ENCODE measurements around the gene INTS2.
"Not testable (repeated sequence)": the region's sequence is repeated elsewhere in the genome, so short reads cannot be mapped to it uniquely, and the experiment has no call there.

INTS2 gene

DNA sequence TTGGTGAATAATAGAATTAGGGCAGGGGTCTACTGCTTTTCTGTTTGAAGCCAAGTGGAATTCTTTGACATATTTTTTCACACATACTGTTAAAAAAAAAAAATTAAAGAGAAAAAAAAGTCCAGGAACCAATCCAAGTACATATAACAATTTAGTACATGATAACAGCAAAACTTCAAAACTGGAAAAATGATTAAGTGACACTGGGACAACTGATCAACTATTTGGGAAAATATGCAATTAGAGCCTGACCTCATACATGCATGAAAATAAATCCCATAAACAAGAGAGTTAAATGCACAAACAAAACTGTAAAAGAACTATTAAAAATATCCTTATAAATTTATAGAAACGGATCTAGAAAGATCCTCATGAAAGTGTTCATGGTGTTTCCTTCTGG lies 92.2 kb downstream of the INTS2 start:
- H3K4me3 ChIP-seq (ENCODE audit: extremely low read depth, insufficient read depth, low read length, poor library complexity, severe bottlenecking) = no peak overlapping the region
- WGBS, 2 experiments (ENCODE audit: insufficient coverage in 2 of 2) = no CpG with 5 or more reads among the region's 1 CpG
- H3K9me3 ChIP-seq (ENCODE audit: control insufficient read depth, low read length) = no peaks in the 10 kb centered on the region
- peaks cover 6% of the 10 kb centered on the region for H3K4me1 ChIP-seq (ENCODE audit: control insufficient read depth, insufficient read depth, low read length, poor library complexity, severe bottlenecking)
- H3K27ac ChIP-seq (ENCODE audit: low read depth, low read length, severe bottlenecking) = no peak overlapping the region
- no peaks in the 10 kb centered on the region for H3K36me3 ChIP-seq (ENCODE audit: control insufficient read depth, insufficient read depth, low read length)

DNA sequence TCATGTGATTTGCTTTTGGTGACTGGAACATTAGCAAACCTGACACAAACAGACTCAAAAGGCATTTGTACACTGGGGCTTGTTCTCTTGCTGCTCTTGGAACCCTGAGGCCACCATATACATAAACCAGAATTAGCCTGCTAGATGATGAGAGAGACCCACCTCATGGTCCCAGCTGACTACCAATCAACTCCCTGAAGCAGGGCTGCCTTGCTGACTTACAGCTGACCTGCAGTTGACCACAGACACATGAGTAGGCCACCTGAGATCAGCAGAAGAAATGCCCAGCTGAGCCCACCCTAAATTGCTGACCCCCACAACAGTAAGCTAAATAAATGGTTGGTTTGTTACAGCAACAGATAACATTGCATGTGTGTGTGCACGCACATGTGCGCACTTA lies 93.2 kb downstream of the INTS2 start:
- Histone ChIP-seq H3K27ac (ENCODE audit: low read depth, low read length, severe bottlenecking) (no peak overlapping the region), H3K9me3 (ENCODE audit: control insufficient read depth, low read length) (no peaks in the 10 kb centered on the region), H3K4me3 (ENCODE audit: extremely low read depth, insufficient read depth, low read length, poor library complexity, severe bottlenecking) (no peak overlapping the region), H3K36me3 (ENCODE audit: control insufficient read depth, insufficient read depth, low read length) (no peaks in the 10 kb centered on the region), H3K4me1 (ENCODE audit: control insufficient read depth, insufficient read depth, low read length, poor library complexity, severe bottlenecking) (peaks cover 6% of the 10 kb centered on the region)
- 100% methylated on average over 2 of the region's 2 CpGs; no CpG with 5 or more reads in 1 of the 2 experiments for WGBS, 2 experiments (ENCODE audit: insufficient coverage in 2 of 2)

DNA sequence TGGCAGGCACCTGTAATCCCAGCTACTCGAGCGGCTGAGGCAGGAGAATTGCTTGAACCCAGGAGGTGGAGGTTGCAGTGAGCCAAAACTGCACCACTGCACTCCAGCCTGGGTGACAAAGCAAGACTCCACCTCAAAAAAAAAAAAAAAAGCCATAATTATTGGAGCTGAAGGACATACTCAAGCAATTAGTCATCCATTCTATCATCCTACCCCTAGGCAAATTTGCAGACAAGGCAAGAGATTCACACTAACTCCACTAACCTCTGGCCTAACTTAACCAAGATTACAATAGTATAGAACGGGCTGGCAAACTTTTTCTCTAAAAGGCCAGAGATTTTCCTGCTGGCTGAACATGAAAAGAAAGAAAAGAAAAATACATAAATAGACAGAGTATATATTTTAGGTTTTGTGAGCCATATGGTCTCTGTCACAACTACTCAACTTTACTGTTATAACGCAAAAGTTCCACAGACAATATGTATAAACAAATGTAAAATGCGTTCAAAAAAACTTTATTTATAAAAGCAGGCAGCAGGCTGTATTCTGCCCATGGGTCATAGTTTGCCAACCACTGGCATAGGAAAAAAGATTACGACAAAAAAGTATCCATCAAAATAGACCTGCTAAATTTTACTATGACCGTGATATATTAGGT lies 94.1 kb downstream of the INTS2 start:
- Histone ChIP-seq H3K36me3 (ENCODE audit: control insufficient read depth, insufficient read depth, low read length) (no peaks in the 10 kb centered on the region), H3K4me1 (ENCODE audit: control insufficient read depth, insufficient read depth, low read length, poor library complexity, severe bottlenecking) (peaks cover 6% of the 10 kb centered on the region), H3K9me3 (ENCODE audit: control insufficient read depth, low read length) (no peaks in the 10 kb centered on the region), H3K27ac (ENCODE audit: low read depth, low read length, severe bottlenecking) (no peak overlapping the region), H3K4me3 (ENCODE audit: extremely low read depth, insufficient read depth, low read length, poor library complexity, severe bottlenecking) (no peak overlapping the region)
- WGBS, 2 experiments (ENCODE audit: insufficient coverage in 2 of 2) = 94 to 100% methylated on average over 2 of the region's 7 CpGs

- peaks cover 5% of the 10 kb centered on the region for H3K36me3 ChIP-seq (ENCODE audit: control insufficient read depth, insufficient read depth, low read length)
- 100% methylated on average over 1 to 2 of the region's 3 CpGs for WGBS, 2 experiments (ENCODE audit: insufficient coverage in 2 of 2)
- H3K4me3 ChIP-seq (ENCODE audit: extremely low read depth, insufficient read depth, low read length, poor library complexity, severe bottlenecking) = no peak overlapping the region
These were observed 95.3 kb downstream of the INTS2 start for GRCh38 chr17:61832463-61832862.

GRCh38 chr17:61831099-61831498 lies 96.7 kb downstream of the INTS2 start:
- Histone ChIP-seq H3K36me3 (ENCODE audit: control insufficient read depth, insufficient read depth, low read length) (peaks cover 5% of the 10 kb centered on the region), H3K27ac (ENCODE audit: low read depth, low read length, severe bottlenecking) (no peak overlapping the region), H3K4me1 (ENCODE audit: control insufficient read depth, insufficient read depth, low read length, poor library complexity, severe bottlenecking) (peaks cover 6% of the 10 kb centered on the region), H3K4me3 (ENCODE audit: extremely low read depth, insufficient read depth, low read length, poor library complexity, severe bottlenecking) (no peak overlapping the region), H3K9me3 (ENCODE audit: control insufficient read depth, low read length) (peaks cover 4% of the 10 kb centered on the region)
- WGBS, 2 experiments (ENCODE audit: insufficient coverage in 2 of 2) = 100% methylated on average over 1 of the region's 1 CpG

More at GRCh38 chr17:61832463-61832862, 95.3 kb downstream of the INTS2 start:
- Histone ChIP-seq H3K27ac (ENCODE audit: low read depth, low read length, severe bottlenecking) (no peak overlapping the region), H3K4me1 (ENCODE audit: control insufficient read depth, insufficient read depth, low read length, poor library complexity, severe bottlenecking) (peaks cover 6% of the 10 kb centered on the region), H3K9me3 (ENCODE audit: control insufficient read depth, low read length) (peaks cover 4% of the 10 kb centered on the region)

DNA sequence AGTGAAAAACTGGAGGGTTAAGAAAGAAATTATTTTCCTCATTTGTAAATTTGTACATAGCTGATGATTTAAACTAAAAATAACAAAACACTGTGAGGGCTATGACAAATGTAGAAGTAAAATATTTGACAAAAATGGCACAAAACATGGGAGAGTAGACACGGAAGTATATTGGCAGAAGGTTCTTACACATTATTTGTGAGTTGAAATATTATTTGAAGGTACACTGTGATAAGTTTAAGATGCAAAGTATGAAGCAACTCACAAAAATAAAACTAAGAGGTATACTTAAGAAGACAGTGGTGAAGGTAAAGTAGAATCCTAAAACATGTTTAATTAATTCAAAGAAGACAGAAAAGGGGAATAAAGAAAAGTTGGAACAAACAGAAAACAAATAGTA lies 99.1 kb downstream of the INTS2 start:
- Histone ChIP-seq H3K36me3 (ENCODE audit: control insufficient read depth, insufficient read depth, low read length) (peaks cover 5% of the 10 kb centered on the region), H3K4me3 (ENCODE audit: extremely low read depth, insufficient read depth, low read length, poor library complexity, severe bottlenecking) (no peak overlapping the region), H3K27ac (ENCODE audit: low read depth, low read length, severe bottlenecking) (no peak overlapping the region), H3K9me3 (ENCODE audit: control insufficient read depth, low read length) (peaks cover 4% of the 10 kb centered on the region), H3K4me1 (ENCODE audit: control insufficient read depth, insufficient read depth, low read length, poor library complexity, severe bottlenecking) (peaks cover 1% of the 10 kb centered on the region)
- WGBS, 2 experiments (ENCODE audit: insufficient coverage in 2 of 2) = 100% methylated on average over 1 of the region's 1 CpG

DNA sequence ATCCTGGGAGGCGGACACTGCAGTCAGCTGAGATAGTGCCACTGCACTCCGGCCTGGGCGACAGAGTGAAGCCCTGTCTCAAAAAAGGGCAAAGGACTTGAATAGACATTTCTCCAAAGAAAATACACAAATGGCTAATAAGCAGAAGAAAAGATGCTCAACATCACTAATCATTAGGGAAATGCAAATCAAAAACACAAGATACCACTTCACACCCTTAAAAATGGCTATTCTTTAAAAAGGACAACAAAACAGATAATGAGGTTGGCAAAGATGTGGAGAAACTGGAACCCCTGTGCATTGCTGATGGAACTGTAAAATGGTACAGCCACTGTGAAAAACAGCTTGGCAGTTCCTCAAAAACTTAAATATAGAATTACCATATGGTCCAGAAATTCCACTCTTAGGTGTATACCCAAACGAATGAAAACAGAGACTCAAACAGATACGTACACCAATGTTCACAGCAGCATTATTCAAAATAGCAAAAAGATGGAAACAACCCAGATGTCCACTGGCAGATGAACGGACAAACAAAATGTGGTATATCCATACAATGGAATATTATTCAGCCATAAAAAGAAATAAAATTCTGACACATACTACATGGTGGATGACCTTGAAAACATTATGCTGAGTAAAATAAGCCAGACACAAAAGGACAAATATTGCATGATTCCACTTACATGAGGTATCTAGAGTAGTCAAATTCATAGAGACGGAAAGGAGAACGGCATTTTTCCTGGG lies 100.0 kb downstream of the INTS2 start:
- Histone ChIP-seq H3K4me1 (ENCODE audit: control insufficient read depth, insufficient read depth, low read length, poor library complexity, severe bottlenecking) (no peaks in the 10 kb centered on the region), H3K27ac (ENCODE audit: low read depth, low read length, severe bottlenecking) (no peak overlapping the region), H3K4me3 (ENCODE audit: extremely low read depth, insufficient read depth, low read length, poor library complexity, severe bottlenecking) (no peak overlapping the region), H3K36me3 (ENCODE audit: control insufficient read depth, insufficient read depth, low read length) (peaks cover 6% of the 10 kb centered on the region), H3K9me3 (ENCODE audit: control insufficient read depth, low read length) (peaks cover 4% of the 10 kb centered on the region)
- 89 to 95% methylated on average over 5 to 7 of the region's 8 CpGs for WGBS, 2 experiments (ENCODE audit: insufficient coverage in 2 of 2)

- H3K9me3 ChIP-seq (ENCODE audit: control insufficient read depth, low read length); H3K4me3 ChIP-seq (ENCODE audit: extremely low read depth, insufficient read depth, low read length, poor library complexity, severe bottlenecking); H3K27ac ChIP-seq (ENCODE audit: low read depth, low read length, severe bottlenecking); H3K4me1 ChIP-seq (ENCODE audit: control insufficient read depth, insufficient read depth, low read length, poor library complexity, severe bottlenecking); H3K36me3 ChIP-seq (ENCODE audit: control insufficient read depth, insufficient read depth, low read length): not testable (repeated sequence)
- no CpG with 5 or more reads among the region's 1 CpG for whole genome bisulfite sequencing, 2 experiments (ENCODE audit: insufficient coverage in 2 of 2)
These were observed 100.9 kb downstream of the INTS2 start for GRCh38 chr17:61826866-61827265.

DNA sequence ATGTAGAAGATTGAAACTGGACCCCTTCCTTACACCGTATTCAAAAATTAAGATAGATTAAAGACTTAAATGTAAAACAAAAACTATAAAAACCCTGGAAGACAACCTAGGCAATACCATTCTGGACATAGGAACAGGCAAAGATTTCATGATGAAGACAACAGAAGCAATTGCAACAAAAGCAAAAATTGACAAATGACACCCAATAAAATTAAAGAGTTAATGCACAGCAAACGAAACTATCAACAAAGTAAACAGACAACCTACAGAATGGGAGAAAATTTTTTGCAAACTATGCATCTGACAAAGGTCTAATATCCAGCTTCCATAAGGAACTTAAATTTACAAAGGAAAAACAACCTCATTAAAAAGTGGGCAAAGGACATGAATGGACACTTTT lies 101.6 kb downstream of the INTS2 start:
- not testable (repeated sequence) for H3K27ac ChIP-seq (ENCODE audit: low read depth, low read length, severe bottlenecking); H3K4me3 ChIP-seq (ENCODE audit: extremely low read depth, insufficient read depth, low read length, poor library complexity, severe bottlenecking); H3K4me1 ChIP-seq (ENCODE audit: control insufficient read depth, insufficient read depth, low read length, poor library complexity, severe bottlenecking); H3K9me3 ChIP-seq (ENCODE audit: control insufficient read depth, low read length)
- peaks cover 13% of the 10 kb centered on the region for H3K36me3 ChIP-seq (ENCODE audit: control insufficient read depth, insufficient read depth, low read length)
- WGBS, 2 experiments (ENCODE audit: insufficient coverage in 2 of 2) = 80 to 100% methylated on average over 1 of the region's 2 CpGs

DNA sequence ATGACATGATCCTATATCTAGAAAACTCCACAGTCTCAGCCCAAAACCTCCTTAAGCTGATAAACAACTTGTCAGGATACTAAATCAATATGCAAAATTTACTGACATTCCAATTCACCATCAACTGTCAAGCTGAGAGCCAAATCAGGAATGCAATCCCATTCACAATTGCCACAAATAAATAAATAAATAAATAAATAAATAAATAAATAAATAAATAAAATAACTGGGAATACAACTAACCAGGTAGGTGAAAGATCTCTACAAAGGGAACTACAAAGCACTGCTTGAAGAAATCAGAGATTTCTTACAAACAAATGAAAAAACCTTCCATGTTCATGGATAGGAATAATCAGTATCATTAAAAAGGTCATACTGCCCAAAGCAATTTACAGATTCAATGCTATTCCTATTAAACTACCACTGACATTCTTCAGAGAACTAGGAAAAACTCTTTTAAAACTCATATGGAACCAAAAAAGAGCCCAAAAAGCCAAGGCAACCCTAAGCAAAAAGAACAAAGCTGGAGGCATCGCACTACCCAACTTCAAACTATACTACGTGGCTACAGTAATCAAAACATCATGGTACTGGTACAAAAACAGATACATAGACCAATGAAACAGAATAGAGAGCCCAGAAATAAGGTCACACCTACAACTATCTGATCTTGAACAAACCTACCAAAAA lies 102.2 kb downstream of the INTS2 start:
- H3K27ac ChIP-seq (ENCODE audit: low read depth, low read length, severe bottlenecking) = no peak overlapping the region

More for the DNA sequence above, 102.2 kb downstream of the INTS2 start:
- Histone ChIP-seq H3K36me3 (ENCODE audit: control insufficient read depth, insufficient read depth, low read length) (peaks cover 13% of the 10 kb centered on the region), H3K9me3 (ENCODE audit: control insufficient read depth, low read length) (peaks cover 7% of the 10 kb centered on the region), H3K4me1 (ENCODE audit: control insufficient read depth, insufficient read depth, low read length, poor library complexity, severe bottlenecking) (no peaks in the 10 kb centered on the region), H3K4me3 (ENCODE audit: extremely low read depth, insufficient read depth, low read length, poor library complexity, severe bottlenecking) (no peak overlapping the region)
- 85 to 100% methylated on average over 2 of the region's 2 CpGs for WGBS, 2 experiments (ENCODE audit: insufficient coverage in 2 of 2)
